Measurements from ENCODE around the gene NUP214.
"Not testable (repeated sequence)": the region's sequence is repeated elsewhere in the genome, so short reads cannot be mapped to it uniquely, and the experiment has no call there.

DNA sequence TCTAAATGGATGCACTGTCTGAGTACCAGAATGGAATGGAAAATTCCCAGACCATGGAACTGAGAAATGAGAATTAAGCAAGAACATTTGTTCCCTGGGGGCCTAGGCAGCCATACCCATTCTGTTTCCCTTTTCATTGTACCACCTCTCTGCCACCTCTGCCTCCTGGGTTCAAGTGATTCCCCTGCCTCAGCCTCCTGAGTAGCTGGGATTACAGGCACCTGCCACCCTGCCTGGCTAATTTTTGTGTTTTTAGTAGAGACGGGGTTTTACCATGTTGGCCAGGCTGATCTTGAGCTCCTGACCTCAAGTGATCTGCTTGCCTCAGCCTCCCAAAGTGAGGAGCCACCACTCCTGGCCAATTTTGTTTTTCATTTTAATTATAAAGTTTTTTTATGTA, 33.3 kb downstream of the NUP214 start:
- TF ChIP-seq, protein P1, sequence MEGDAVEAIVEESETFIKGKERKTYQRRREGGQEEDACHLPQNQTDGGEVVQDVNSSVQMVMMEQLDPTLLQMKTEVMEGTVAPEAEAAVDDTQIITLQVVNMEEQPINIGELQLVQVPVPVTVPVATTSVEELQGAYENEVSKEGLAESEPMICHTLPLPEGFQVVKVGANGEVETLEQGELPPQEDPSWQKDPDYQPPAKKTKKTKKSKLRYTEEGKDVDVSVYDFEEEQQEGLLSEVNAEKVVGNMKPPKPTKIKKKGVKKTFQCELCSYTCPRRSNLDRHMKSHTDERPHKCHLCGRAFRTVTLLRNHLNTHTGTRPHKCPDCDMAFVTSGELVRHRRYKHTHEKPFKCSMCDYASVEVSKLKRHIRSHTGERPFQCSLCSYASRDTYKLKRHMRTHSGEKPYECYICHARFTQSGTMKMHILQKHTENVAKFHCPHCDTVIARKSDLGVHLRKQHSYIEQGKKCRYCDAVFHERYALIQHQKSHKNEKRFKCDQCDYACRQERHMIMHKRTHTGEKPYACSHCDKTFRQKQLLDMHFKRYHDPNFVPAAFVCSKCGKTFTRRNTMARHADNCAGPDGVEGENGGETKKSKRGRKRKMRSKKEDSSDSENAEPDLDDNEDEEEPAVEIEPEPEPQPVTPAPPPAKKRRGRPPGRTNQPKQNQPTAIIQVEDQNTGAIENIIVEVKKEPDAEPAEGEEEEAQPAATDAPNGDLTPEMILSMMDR (IDR thresholded peaks at IDR 0.05) = not testable (repeated sequence)
- TF ChIP-seq POLR2A (IDR thresholded peaks at IDR 0.05) = not testable (repeated sequence)
